Measurements from ENCODE around the gene ZNF804A. TPM values are rescaled to one million over a fixed set of nuclear protein-coding genes. Genes with fewer than 3 reads are reported as not detected.

The ZNF804A gene
- total and polyA plus RNA-seq, 2 donors from 2014 or later, result 0.19 to 1.2 TPM

- Histone ChIP-seq H3K9ac (ENCODE audit: low read length in 3 of 3) (no peak overlapping the region), H3K9me3 (ENCODE audit: control insufficient read depth in 2 of 3, insufficient read depth in 1 of 3, low read length in 3 of 3) (no peaks in the 10 kb centered on the region), H3K36me3 (ENCODE audit: control insufficient read depth in 2 of 3, insufficient read depth in 3 of 3, low read length in 3 of 3) (no peaks in the 10 kb centered on the region), H3K4me3 (ENCODE audit: low read length in 3 of 3) (no peak overlapping the region), H3K27me3 (ENCODE audit: control insufficient read depth, insufficient read depth, low read length) (no peaks in the 10 kb centered on the region), H3K27ac (ENCODE audit: low read depth in 2 of 2, low read length in 2 of 2) (no peak overlapping the region), H3K4me1 (ENCODE audit: control insufficient read depth in 2 of 3, insufficient read depth in 2 of 3, low read depth in 1 of 3, low read length in 3 of 3) (no peaks in the 10 kb centered on the region)
- intact Hi-C loops (cut with DNase I), result no loop called here
- TF ChIP-seq CTCF (IDR thresholded peaks at IDR 0.05; ENCODE audit: borderline replicate concordance, extremely low read depth, insufficient read depth), result no peak
- FAIRE-seq (no peak), DNase-seq (no peak)
Observed at GRCh38 chr2:184799379-184799778, 201.1 kb downstream of the ZNF804A start.

- no peak for DNase-seq
- Histone ChIP-seq H3K4me1 (ENCODE audit: control insufficient read depth in 2 of 3, insufficient read depth in 2 of 3, low read depth in 1 of 3, low read length in 3 of 3) (no peaks in the 10 kb centered on the region), H3K27me3 (ENCODE audit: control insufficient read depth, insufficient read depth, low read length) (no peaks in the 10 kb centered on the region), H3K9me3 (ENCODE audit: control insufficient read depth in 2 of 3, insufficient read depth in 1 of 3, low read length in 3 of 3) (no peaks in the 10 kb centered on the region), H3K4me3 (ENCODE audit: low read length in 3 of 3) (no peak overlapping the region), H3K27ac (ENCODE audit: low read depth in 2 of 2, low read length in 2 of 2) (no peak overlapping the region), H3K9ac (ENCODE audit: low read length in 3 of 3) (no peak overlapping the region), H3K36me3 (ENCODE audit: control insufficient read depth in 2 of 3, insufficient read depth in 3 of 3, low read length in 3 of 3) (no peaks in the 10 kb centered on the region)
- FAIRE-seq, result no peak
- intact Hi-C loops (cut with DNase I), result no loop called here
- TF ChIP-seq CTCF (IDR thresholded peaks at IDR 0.05; ENCODE audit: borderline replicate concordance, extremely low read depth, insufficient read depth), result no peak
Observed at GRCh38 chr2:184814421-184814820, 216.1 kb downstream of the ZNF804A start.

GRCh38 chr2:184815824-184816223 lies 217.5 kb downstream of the ZNF804A start:
- H3K27ac ChIP-seq (ENCODE audit: low read depth in 2 of 2, low read length in 2 of 2), result no peak overlapping the region
- intact Hi-C loops (cut with DNase I), result no loop called here
- H3K9ac ChIP-seq (ENCODE audit: low read length in 3 of 3), result no peak overlapping the region
- no peaks in the 10 kb centered on the region for H3K9me3 ChIP-seq (ENCODE audit: control insufficient read depth in 2 of 3, insufficient read depth in 1 of 3, low read length in 3 of 3)
- DNase-seq (no peak), FAIRE-seq (no peak)
- H3K4me3 ChIP-seq (ENCODE audit: low read length in 3 of 3), result no peak overlapping the region
- no peak for TF ChIP-seq CTCF (IDR thresholded peaks at IDR 0.05; ENCODE audit: borderline replicate concordance, extremely low read depth, insufficient read depth)
- no peaks in the 10 kb centered on the region for H3K36me3 ChIP-seq (ENCODE audit: control insufficient read depth in 2 of 3, insufficient read depth in 3 of 3, low read length in 3 of 3)
- no peaks in the 10 kb centered on the region for H3K4me1 ChIP-seq (ENCODE audit: control insufficient read depth in 2 of 3, insufficient read depth in 2 of 3, low read depth in 1 of 3, low read length in 3 of 3)
- no peaks in the 10 kb centered on the region for H3K27me3 ChIP-seq (ENCODE audit: control insufficient read depth, insufficient read depth, low read length)

GRCh38 chr2:184824597-184824996 lies 226.3 kb downstream of the ZNF804A start:
- no peaks in the 10 kb centered on the region for H3K9me3 ChIP-seq (ENCODE audit: control insufficient read depth in 2 of 3, insufficient read depth in 1 of 3, low read length in 3 of 3)
- no peak for DNase-seq
- H3K4me1 ChIP-seq (ENCODE audit: control insufficient read depth in 2 of 3, insufficient read depth in 2 of 3, low read depth in 1 of 3, low read length in 3 of 3), result no peaks in the 10 kb centered on the region
- no peaks in the 10 kb centered on the region for H3K36me3 ChIP-seq (ENCODE audit: control insufficient read depth in 2 of 3, insufficient read depth in 3 of 3, low read length in 3 of 3)
- H3K27me3 ChIP-seq (ENCODE audit: control insufficient read depth, insufficient read depth, low read length), result no peaks in the 10 kb centered on the region
- no peak overlapping the region for H3K27ac ChIP-seq (ENCODE audit: low read depth in 2 of 2, low read length in 2 of 2)
- no peak overlapping the region for H3K4me3 ChIP-seq (ENCODE audit: low read length in 3 of 3)
- no peak for TF ChIP-seq CTCF (IDR thresholded peaks at IDR 0.05; ENCODE audit: borderline replicate concordance, extremely low read depth, insufficient read depth)
- intact Hi-C loops (cut with DNase I), result no loop called here
- H3K9ac ChIP-seq (ENCODE audit: low read length in 3 of 3), result no peak overlapping the region
- FAIRE-seq, result no peak
